Measurements from ENCODE around the gene NPAT. TPM values are rescaled to one million over a fixed set of nuclear protein-coding genes. Genes with fewer than 3 reads are reported as not detected.
A peak's percentile ranks its signal among the peaks of the same experiment; 100 is the strongest.

Gene NPAT
- total RNA-seq, 1 experiment from 2014 or later = 14.9 TPM

DNA sequence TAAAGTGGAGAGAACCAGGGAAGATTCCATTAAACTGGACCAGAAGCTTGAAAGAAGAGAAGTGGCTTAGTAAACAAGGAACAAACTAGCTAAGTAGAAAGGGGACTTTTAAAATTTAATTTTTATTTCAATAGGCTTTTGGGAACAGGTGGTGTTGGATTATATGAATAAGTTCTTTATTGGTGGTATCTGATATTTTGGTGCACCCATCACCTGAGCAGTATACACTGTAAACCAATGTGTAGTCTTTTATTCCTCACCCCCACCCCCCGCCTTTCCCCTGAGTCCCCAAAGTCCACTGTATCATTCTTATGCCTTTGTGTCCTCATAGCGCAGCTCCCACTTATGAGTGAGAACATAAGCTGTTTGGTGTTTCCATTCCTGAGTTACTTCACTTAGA lies 93.7 kb downstream of the NPAT start (continued):
- TF ChIP-seq POLR2A (IDR thresholded peaks at IDR 0.05; ENCODE audit: borderline replicate concordance, extremely low read depth, insufficient read depth, insufficient read length) = no peak
- TF ChIP-seq CBX3 (IDR thresholded peaks at IDR 0.05; ENCODE audit: low read depth) = no peak
- TF ChIP-seq EGR1 (IDR thresholded peaks at IDR 0.05; ENCODE audit: low read depth) = no peak

DNA sequence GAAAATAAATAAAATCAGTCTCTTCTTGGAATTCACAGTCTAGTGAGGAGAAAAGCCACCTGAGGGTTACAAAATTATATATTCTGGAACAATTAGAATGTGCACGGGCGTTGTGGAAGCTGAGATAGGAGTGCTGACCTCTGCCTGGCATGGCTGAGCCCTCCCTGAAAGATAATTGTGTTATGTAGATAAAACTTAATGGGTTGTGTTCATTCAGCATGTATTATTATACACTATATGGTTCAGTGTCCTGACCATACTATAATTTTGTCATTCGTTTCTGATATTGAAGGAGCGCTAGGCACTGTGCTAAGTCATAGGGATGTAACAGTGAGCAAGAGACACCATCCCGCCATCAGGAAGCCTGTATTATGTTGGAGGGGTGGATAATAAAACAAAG lies 97.3 kb downstream of the NPAT start:
- POLR2A ChIA-PET = no interaction called here

More for the DNA sequence above, 97.3 kb downstream of the NPAT start:
- H3K27me3 ChIP-seq (ENCODE audit: insufficient read depth, low read length) = no peaks in the 10 kb centered on the region
- H3K36me3 ChIP-seq (ENCODE audit: control insufficient read depth in 1 of 2, insufficient read depth in 2 of 2, low read length in 2 of 2) = no peaks in the 10 kb centered on the region
- H3K9me3 ChIP-seq (ENCODE audit: control insufficient read depth in 1 of 2, insufficient read depth in 1 of 2, low read depth in 1 of 2, low read length in 2 of 2) = no peaks in the 10 kb centered on the region
- TSS peak; percentile 2 for BruUV-seq (replicated peaks)
- TF ChIP-seq, protein P1, sequence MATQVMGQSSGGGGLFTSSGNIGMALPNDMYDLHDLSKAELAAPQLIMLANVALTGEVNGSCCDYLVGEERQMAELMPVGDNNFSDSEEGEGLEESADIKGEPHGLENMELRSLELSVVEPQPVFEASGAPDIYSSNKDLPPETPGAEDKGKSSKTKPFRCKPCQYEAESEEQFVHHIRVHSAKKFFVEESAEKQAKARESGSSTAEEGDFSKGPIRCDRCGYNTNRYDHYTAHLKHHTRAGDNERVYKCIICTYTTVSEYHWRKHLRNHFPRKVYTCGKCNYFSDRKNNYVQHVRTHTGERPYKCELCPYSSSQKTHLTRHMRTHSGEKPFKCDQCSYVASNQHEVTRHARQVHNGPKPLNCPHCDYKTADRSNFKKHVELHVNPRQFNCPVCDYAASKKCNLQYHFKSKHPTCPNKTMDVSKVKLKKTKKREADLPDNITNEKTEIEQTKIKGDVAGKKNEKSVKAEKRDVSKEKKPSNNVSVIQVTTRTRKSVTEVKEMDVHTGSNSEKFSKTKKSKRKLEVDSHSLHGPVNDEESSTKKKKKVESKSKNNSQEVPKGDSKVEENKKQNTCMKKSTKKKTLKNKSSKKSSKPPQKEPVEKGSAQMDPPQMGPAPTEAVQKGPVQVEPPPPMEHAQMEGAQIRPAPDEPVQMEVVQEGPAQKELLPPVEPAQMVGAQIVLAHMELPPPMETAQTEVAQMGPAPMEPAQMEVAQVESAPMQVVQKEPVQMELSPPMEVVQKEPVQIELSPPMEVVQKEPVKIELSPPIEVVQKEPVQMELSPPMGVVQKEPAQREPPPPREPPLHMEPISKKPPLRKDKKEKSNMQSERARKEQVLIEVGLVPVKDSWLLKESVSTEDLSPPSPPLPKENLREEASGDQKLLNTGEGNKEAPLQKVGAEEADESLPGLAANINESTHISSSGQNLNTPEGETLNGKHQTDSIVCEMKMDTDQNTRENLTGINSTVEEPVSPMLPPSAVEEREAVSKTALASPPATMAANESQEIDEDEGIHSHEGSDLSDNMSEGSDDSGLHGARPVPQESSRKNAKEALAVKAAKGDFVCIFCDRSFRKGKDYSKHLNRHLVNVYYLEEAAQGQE (IDR thresholded peaks at IDR 0.05; ENCODE audit: low read depth) = no peak
- TF ChIP-seq SRF (IDR thresholded peaks at IDR 0.05; ENCODE audit: low read depth) (no peak), YY1 (IDR thresholded peaks at IDR 0.05; ENCODE audit: extremely low read depth, insufficient replicate concordance, low read depth, low read length) (no peak), CEBPB (IDR thresholded peaks at IDR 0.05; ENCODE audit: low read depth) (no peak)
- H3K27ac ChIP-seq (ENCODE audit: low read depth, low read length) = no peak overlapping the region
- H3K79me2 ChIP-seq (ENCODE audit: insufficient read depth, low read length) = peaks cover 74% of the 10 kb centered on the region
- no peaks in the 10 kb centered on the region for H4K20me1 ChIP-seq (ENCODE audit: insufficient read depth)
- no peak overlapping the region for H3K4me3 ChIP-seq (replicated peaks in 1 of 2; ENCODE audit: low read depth in 1 of 2, low read length in 2 of 2)
- CTCF ChIA-PET = no interaction called here
- no peak overlapping the region for H3K9ac ChIP-seq (ENCODE audit: low read length)
- DNase-seq (ENCODE audit: low read depth, low spot score) (no peak), ATAC-seq (no peak)
- RAD21 ChIA-PET (ENCODE audit: low non-redundant PET in 1 of 2, low total read pairs in 2 of 2, uncharacterized antibody in 2 of 2, unreplicated experiment in 2 of 2) = no interaction called here
- peaks cover 11 to 27% of the 10 kb centered on the region in 2 experiments for H3K4me1 ChIP-seq (ENCODE audit: control insufficient read depth in 1 of 2, insufficient read depth in 2 of 2, low read length in 2 of 2)
- no peaks in the 10 kb centered on the region for H3K9me2 ChIP-seq (ENCODE audit: insufficient read depth)
- no peak overlapping the region for H3K4me2 ChIP-seq (ENCODE audit: low read length)
- no peak overlapping the region for H2AFZ ChIP-seq (ENCODE audit: low read depth, low read length, poor library complexity, severe bottlenecking)
- intact Hi-C loops (cut with micrococcal nuclease) = no loop called here
